Keratinocyte (primary cell): ENCODE measurements around the gene FBXO3. TPM values are rescaled to one million over a fixed set of nuclear protein-coding genes. Genes with fewer than 3 reads are reported as not detected.

Source experiments
- DNase-seq: peaks from one replicate; pipeline ENCODE4 v3.0.0-alpha.2; 2011; ENCODE audit warnings: low read depth, missing footprints, low spot score
- FAIRE-seq: peaks from 2 replicates; lab custom pipeline; 2011; peaks lifted over from hg19 to GRCh38; lab: Jason Lieb, UNC
- H2AFZ ChIP-seq: 2 replicates; pipeline ENCODE4 v1.6.0; 2012; ENCODE audit warnings: low read length, control low read depth, inconsistent platforms; ENCODE audit not compliant: control insufficient read depth
- H3K27ac ChIP-seq: 2 replicates; pipeline ENCODE4 v1.5.1; 2011; ENCODE audit warnings: low read length; ENCODE audit not compliant: control insufficient read depth, insufficient read depth
- H3K27me3 ChIP-seq: 3 replicates; pipeline ENCODE4 v1.6.0; 2011; ENCODE audit warnings: low read length; ENCODE audit not compliant: control insufficient read depth, insufficient read depth; ENCODE audit errors: extremely low read depth
- H3K36me3 ChIP-seq, 2 experiments: 2 replicates in 1 of 2; 3 replicates in 1 of 2; pipeline ENCODE4 v1.5.1; 2011; ENCODE audit warnings: low read length in 2 of 2, mild to moderate bottlenecking in 1 of 2; ENCODE audit not compliant: control insufficient read depth in 2 of 2, insufficient read depth in 2 of 2; ENCODE audit errors: extremely low read depth in 1 of 2
- H3K4me1 ChIP-seq: 3 replicates; pipeline ENCODE4 v1.5.1; 2011; ENCODE audit warnings: low read length; ENCODE audit not compliant: control insufficient read depth, insufficient read depth; ENCODE audit errors: extremely low read depth
- H3K4me2 ChIP-seq: 3 replicates; pipeline ENCODE4 v1.6.0; 2011; ENCODE audit warnings: low read depth, low read length; ENCODE audit not compliant: control insufficient read depth, insufficient read depth; ENCODE audit errors: extremely low read depth
- H3K4me3 ChIP-seq, 3 experiments: fragments of 200-600 bp in 1 of 3; sonication (generic) in 1 of 3; 2 replicates in 2 of 3; 3 replicates in 1 of 3; pipeline ENCODE4 v1.5.1; 2011 to 2016; ENCODE audit warnings: low read length in 3 of 3, mild to moderate bottlenecking in 3 of 3, control low read depth in 2 of 3, inconsistent platforms in 1 of 3, low read depth in 1 of 3, mixed read lengths in 1 of 3, mixed run types in 1 of 3, moderate library complexity in 1 of 3; ENCODE audit not compliant: control insufficient read depth in 2 of 3, insufficient read depth in 2 of 3; ENCODE audit errors: extremely low read depth in 1 of 3
- H3K79me2 ChIP-seq: 2 replicates; pipeline ENCODE4 v1.6.0; 2012; ENCODE audit warnings: low read length; ENCODE audit not compliant: control insufficient read depth, insufficient read depth
- H3K9ac ChIP-seq: 3 replicates; pipeline ENCODE4 v1.6.0; 2011; ENCODE audit warnings: low read length; ENCODE audit not compliant: control insufficient read depth, insufficient read depth; ENCODE audit errors: extremely low read depth
- H3K9me1 ChIP-seq: 3 replicates; pipeline ENCODE4 v1.6.0; 2011; ENCODE audit warnings: low read length; ENCODE audit not compliant: control insufficient read depth, insufficient read depth; ENCODE audit errors: extremely low read depth
- H3K9me3 ChIP-seq: 2 replicates; pipeline ENCODE4 v1.5.1; 2012; ENCODE audit warnings: low read depth, low read length; ENCODE audit not compliant: control insufficient read depth
- H4K20me1 ChIP-seq: 3 replicates; pipeline ENCODE4 v1.6.0; 2011; ENCODE audit warnings: low read length; ENCODE audit not compliant: control insufficient read depth, insufficient read depth; ENCODE audit errors: extremely low read depth
- EZH2 ChIP-seq: IDR thresholded peaks from one replicate; pipeline ENCODE4 v1.6.1; 2012; ENCODE audit warnings: inconsistent platforms, mild to moderate bottlenecking, low read length, moderate library complexity
- dilution Hi-C: fragments of 300-500 bp; cut with MboI; formaldehyde crosslinking; loops from one replicate; pipeline ENCODE4 v1.7.0; 2020; ENCODE audit warnings: low sequenced_read_pairs; ENCODE audit not compliant: extremely low pct_ligation_motif_present
- polyA plus RNA-seq, 5 experiments: library from polyadenylated mRNA; depleted of rRNA in 3 of 5; stranded (reverse) in 3 of 5; stranded (forward) in 1 of 5; unstranded in 1 of 5; fragments of >200 nt; gene quantifications; 1 replicate in 1 of 5; 2 replicates in 3 of 5; 3 replicates in 1 of 5; pipeline versions ENCODE4 v1.2.1 to v1.2.3, GENCODE V29; 2011 to 2012; ENCODE audit warnings: missing spikeins in 2 of 5, low read depth in 1 of 5, low replicate concordance in 1 of 5
- TF ChIP-seq, protein P1 (sequence below), 3 experiments: IDR thresholded peaks in 1 of 3; conservative IDR thresholded peaks in 1 of 3; optimal IDR thresholded peaks in 1 of 3; 2 replicates in 2 of 3; 3 replicates in 1 of 3; pipeline versions ENCODE3 to v1.5.1; 2011; ENCODE audit warnings: low read length in 3 of 3, mild to moderate bottlenecking in 3 of 3, moderate library complexity in 2 of 3, control low read depth in 1 of 3, inconsistent platforms in 1 of 3; ENCODE audit not compliant: insufficient read depth in 2 of 3; ENCODE audit errors: extremely low read depth in 1 of 3

Gene FBXO3
- polyA plus RNA-seq, 1 donor (not counting 4 experiments of a cell fraction or from before 2014, with no cell fraction given) = 68.6 TPM

DNA sequence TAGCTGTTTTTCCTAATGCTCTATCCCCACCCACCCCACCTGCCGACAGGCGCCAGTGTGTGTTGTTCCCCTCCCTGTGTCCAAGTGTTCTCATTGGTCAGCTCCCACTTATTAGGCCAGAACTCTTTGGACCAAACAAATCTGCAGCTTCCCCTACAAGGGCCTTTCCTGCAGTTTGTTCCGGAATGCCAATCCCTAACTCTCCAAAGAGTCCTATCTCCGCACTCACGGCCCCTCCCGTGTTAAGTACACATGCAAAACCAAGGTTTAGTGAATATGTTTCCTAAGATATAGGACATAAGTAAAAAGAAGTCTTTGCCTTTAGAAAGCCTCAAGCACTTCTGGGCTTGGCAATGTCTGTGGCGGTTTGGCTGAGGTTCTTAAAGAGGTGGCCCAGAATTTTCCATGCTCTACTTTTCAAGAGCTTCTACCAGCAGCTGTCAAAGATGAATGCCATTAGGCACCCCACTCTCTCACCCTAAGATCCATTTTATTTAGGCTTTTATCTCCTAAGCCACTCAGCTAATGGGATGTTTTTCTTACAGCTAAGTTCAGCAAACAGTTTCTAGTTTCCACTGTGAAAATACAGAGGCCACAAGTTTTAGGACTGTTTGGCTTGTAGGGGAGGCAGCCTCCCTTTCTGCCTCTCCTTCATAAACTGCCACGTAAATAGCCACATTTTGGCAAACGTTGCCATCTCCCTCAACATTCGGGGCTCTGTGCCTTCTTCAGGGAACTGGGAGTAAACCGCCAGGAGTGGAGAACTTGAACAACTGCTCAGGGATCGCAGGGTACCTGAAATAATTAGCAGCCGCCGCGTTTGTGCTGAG, 39.7 kb downstream of the FBXO3 start:
- TF ChIP-seq, protein P1, sequence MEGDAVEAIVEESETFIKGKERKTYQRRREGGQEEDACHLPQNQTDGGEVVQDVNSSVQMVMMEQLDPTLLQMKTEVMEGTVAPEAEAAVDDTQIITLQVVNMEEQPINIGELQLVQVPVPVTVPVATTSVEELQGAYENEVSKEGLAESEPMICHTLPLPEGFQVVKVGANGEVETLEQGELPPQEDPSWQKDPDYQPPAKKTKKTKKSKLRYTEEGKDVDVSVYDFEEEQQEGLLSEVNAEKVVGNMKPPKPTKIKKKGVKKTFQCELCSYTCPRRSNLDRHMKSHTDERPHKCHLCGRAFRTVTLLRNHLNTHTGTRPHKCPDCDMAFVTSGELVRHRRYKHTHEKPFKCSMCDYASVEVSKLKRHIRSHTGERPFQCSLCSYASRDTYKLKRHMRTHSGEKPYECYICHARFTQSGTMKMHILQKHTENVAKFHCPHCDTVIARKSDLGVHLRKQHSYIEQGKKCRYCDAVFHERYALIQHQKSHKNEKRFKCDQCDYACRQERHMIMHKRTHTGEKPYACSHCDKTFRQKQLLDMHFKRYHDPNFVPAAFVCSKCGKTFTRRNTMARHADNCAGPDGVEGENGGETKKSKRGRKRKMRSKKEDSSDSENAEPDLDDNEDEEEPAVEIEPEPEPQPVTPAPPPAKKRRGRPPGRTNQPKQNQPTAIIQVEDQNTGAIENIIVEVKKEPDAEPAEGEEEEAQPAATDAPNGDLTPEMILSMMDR (optimal IDR thresholded peaks at IDR 0.05 in 1 of 3, IDR thresholded peaks at IDR 0.05 in 1 of 3, conservative IDR thresholded peaks at IDR 0.05 in 1 of 3; ENCODE audit: extremely low read depth in 1 of 3, insufficient read depth in 2 of 3, low read length in 3 of 3) = no peak
- no peak for TF ChIP-seq EZH2
- no peak for FAIRE-seq
- no peak overlapping the region for H2AFZ ChIP-seq
- H3K27ac ChIP-seq = peak overlapping the region; percentile 92
- H3K4me1 ChIP-seq = peaks cover 55% of the 10 kb centered on the region
- peak overlapping the region; percentile 96 for H3K9ac ChIP-seq
- no peaks in the 10 kb centered on the region for H3K27me3 ChIP-seq
- H4K20me1 ChIP-seq = peaks cover 34% of the 10 kb centered on the region
- no peak for DNase-seq
- peak overlapping the region; percentile 91 to 100 (median 97) for H3K4me3 ChIP-seq
- H3K9me3 ChIP-seq = no peaks in the 10 kb centered on the region
- H3K4me2 ChIP-seq = peak overlapping the region; percentile 98
- dilution Hi-C loops = no loop called here
- H3K79me2 ChIP-seq = peaks cover 66% of the 10 kb centered on the region
- peaks cover 3% of the 10 kb centered on the region for H3K9me1 ChIP-seq
- H3K36me3 ChIP-seq = peaks cover 12 to 26% of the 10 kb centered on the region in 2 experiments

DNA sequence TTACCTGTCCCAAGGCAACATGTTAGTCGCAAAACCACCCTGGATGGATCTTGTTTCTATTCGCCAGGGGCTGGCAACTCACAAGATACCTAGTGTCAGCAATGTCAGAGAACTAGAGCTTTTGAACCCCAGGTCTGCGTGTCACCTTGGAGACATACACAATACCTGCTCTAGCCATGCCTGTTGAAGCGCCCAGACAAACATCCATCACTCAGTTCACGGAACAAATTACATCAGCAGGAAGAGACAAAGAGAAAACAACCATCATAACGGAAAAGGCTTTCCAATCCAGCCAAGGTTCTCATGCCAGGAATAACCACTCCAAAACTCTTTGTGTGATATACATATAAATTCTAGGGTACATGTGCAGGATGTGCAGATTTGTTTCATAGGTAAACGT, 40.3 kb downstream of the FBXO3 start:
- TF ChIP-seq, protein P1 (optimal IDR thresholded peaks at IDR 0.05 in 1 of 3, IDR thresholded peaks at IDR 0.05 in 1 of 3, conservative IDR thresholded peaks at IDR 0.05 in 1 of 3; ENCODE audit: extremely low read depth in 1 of 3, insufficient read depth in 2 of 3, low read length in 3 of 3) = no peak
- TF ChIP-seq EZH2 = no peak
- DNase-seq (no peak), FAIRE-seq (no peak)
- Histone ChIP-seq H3K4me2 (peak overlapping the region; percentile 98), H3K9me1 (peaks cover 3% of the 10 kb centered on the region), H3K27me3 (no peaks in the 10 kb centered on the region), H4K20me1 (peaks cover 34% of the 10 kb centered on the region), H3K4me1 (peaks cover 55% of the 10 kb centered on the region), H3K9ac (peak overlapping the region; percentile 96), H3K4me3 (peak overlapping the region; percentile 91 to 100 (median 97)), H3K79me2 (peaks cover 72% of the 10 kb centered on the region), H3K27ac (peak overlapping the region; percentile 92), H2AFZ (no peak overlapping the region), H3K36me3 (peaks cover 12 to 26% of the 10 kb centered on the region in 2 experiments), H3K9me3 (no peaks in the 10 kb centered on the region)
- dilution Hi-C loops = no loop called here
